Measurements from ENCODE around the gene ARF3.

DNA sequence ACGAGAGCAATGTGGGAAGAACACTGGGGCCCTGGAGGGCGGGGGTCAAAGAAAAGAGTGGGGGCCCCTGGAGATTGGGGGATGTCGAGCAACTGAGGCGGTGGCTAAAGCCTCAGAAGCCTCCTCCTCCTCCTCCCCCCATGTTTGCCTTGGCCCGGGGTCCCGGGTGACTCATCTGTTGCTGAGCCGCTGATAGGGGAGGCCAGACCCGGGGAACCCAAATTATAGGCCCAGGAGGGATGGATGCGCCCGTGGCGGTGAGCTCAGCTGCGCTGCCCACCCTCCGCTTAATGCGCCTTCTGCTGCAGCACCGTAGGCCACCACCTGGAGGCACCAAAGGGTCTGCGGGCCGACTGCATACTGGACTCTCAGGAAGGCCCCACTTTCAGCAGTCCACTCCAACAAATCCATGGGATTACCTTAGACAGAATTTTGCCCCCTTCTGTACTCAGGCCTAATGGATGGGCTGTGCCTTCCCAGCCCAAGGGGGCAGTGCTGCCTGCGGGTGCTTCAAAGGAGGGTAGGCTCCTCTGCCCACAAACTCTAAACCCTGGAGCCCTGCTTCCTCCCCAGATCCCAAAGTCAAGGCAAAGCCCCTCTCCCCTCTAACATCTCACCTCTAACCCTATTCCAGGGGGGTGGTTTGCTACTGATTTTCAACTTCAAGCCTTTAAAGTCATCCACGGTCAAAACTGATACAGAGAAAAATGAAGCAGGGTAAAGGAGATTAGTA lies 16.8 kb upstream of the ARF3 start:
- TF ChIP-seq EP300 (IDR thresholded peaks at IDR 0.05; ENCODE audit: borderline replicate concordance) (no peak), TCF12 (IDR thresholded peaks at IDR 0.05; ENCODE audit: low read depth) (no peak)
